Astrocyte (in vitro differentiated cells and primary cell): ENCODE data around the gene MROH8.

ENCODE experiments used
- CTCF ChIP-seq: IDR thresholded peaks from 2 replicates; pipeline ENCODE4 v1.5.1; 2011; ENCODE audit warnings: low read depth, mild to moderate bottlenecking, inconsistent platforms, low read length, moderate library complexity; ENCODE audit not compliant: insufficient read depth
- EZH2 ChIP-seq: IDR thresholded peaks from 2 replicates; pipeline ENCODE4 v1.6.1; 2012; ENCODE audit warnings: mild to moderate bottlenecking, low read length, inconsistent platforms; ENCODE audit not compliant: insufficient read depth

GRCh38 chr20:37102571-37102970, 76.8 kb downstream of the MROH8 start:
- TF ChIP-seq CTCF, result no peak
- no peak for TF ChIP-seq EZH2
